Vagina (tissue), 2 donors: ENCODE measurements around the gene PLEKHA8. TPM values are rescaled to one million over a fixed set of nuclear protein-coding genes. Genes with fewer than 3 reads are reported as not detected.

ENCODE experiments used
- DNase-seq, 2 donors: peaks; one replicate each; pipeline ENCODE4 v3.0.0-alpha.2; 2017; ENCODE audit errors: extremely low spot score in 2 of 2
- H3K27ac ChIP-seq: fragments of 200-600 bp; sonication (generic); one replicate; pipeline ENCODE4 v1.5.1; 2019
- H3K27me3 ChIP-seq: fragments of 200-600 bp; sonication (generic); one replicate; pipeline ENCODE4 v1.5.1; 2019
- H3K36me3 ChIP-seq, 2 donors: fragments of 200-600 bp; sonication (generic); one replicate each; pipeline ENCODE4 v1.5.1; 2017 to 2019
- H3K4me1 ChIP-seq: fragments of 200-600 bp; sonication (generic); one replicate; pipeline ENCODE4 v1.5.1; 2019
- H3K4me3 ChIP-seq, 2 donors: fragments of 200-600 bp; sonication (generic); 1 replicate in 1 of 2; 2 replicates in 1 of 2; pipeline ENCODE4 v1.5.1; 2016 to 2019
- H3K9me3 ChIP-seq: fragments of 200-600 bp; sonication (generic); one replicate; pipeline ENCODE4 v1.5.1; 2019
- POLR2A ChIP-seq, 2 donors: fragments of 450-650 bp; IDR thresholded peaks; one replicate each; pipeline ENCODE4 v1.6.1; 2017; ENCODE audit warnings: antibody characterized with exemption in 2 of 2, mild to moderate bottlenecking in 2 of 2, moderate library complexity in 2 of 2
- POLR2AphosphoS5 ChIP-seq, 2 donors: sonication (generic); formaldehyde crosslinking; IDR thresholded peaks; one replicate each; pipeline ENCODE4 v1.9.0; 2017; ENCODE audit warnings: antibody characterized with exemption in 2 of 2, mild to moderate bottlenecking in 2 of 2, low read depth in 1 of 2; ENCODE audit not compliant: insufficient read depth in 1 of 2
- intact Hi-C: fragments of 100-400 bp; cut with DNase I; formaldehyde crosslinking; loops from one replicate; pipeline ENCODE4 v1.15.1; 2023
- total RNA-seq: library from RNA; depleted of rRNA; stranded (reverse); fragments of >200 nt; gene quantifications from one replicate; pipeline ENCODE4 v1.2.3, GENCODE V29; 2016
- TF ChIP-seq, protein P1 (sequence below), 3 experiments: fragments of 450-650 bp in 2 of 3; fragments of 200-600 bp in 1 of 3; sonication (generic) in 1 of 3; IDR thresholded peaks; one replicate each; pipeline ENCODE4 v1.5.1; 2017 to 2019; ENCODE audit warnings: antibody characterized with exemption in 3 of 3, mild to moderate bottlenecking in 2 of 3, moderate library complexity in 2 of 3

Gene PLEKHA8
- total RNA-seq, 1 donor from 2014 or later, result 12.3 TPM

DNA sequence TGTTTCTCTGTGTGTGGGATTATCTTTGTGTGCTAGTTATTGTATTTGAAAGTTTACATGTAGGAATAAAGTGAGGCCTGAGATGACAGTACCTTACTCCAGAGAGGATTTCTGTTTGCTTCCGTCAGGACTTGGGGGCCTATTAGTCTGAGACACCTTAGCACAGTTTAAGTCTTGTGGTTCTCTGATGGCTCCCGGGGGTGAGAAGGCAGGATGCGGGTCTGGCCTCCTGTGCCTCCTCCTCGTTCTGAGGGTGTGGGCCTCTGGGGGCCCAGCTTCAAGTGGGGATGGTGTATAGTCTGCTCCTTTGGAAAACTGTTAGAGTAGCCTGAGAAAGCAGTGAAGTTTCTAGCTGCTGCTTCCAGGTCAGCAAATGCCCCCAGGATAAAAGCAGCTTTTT, 119.0 kb downstream of the PLEKHA8 start:
- H3K27ac ChIP-seq, result no peak overlapping the region
- no peaks in the 10 kb centered on the region for H3K36me3 ChIP-seq
- TF ChIP-seq, protein P1, sequence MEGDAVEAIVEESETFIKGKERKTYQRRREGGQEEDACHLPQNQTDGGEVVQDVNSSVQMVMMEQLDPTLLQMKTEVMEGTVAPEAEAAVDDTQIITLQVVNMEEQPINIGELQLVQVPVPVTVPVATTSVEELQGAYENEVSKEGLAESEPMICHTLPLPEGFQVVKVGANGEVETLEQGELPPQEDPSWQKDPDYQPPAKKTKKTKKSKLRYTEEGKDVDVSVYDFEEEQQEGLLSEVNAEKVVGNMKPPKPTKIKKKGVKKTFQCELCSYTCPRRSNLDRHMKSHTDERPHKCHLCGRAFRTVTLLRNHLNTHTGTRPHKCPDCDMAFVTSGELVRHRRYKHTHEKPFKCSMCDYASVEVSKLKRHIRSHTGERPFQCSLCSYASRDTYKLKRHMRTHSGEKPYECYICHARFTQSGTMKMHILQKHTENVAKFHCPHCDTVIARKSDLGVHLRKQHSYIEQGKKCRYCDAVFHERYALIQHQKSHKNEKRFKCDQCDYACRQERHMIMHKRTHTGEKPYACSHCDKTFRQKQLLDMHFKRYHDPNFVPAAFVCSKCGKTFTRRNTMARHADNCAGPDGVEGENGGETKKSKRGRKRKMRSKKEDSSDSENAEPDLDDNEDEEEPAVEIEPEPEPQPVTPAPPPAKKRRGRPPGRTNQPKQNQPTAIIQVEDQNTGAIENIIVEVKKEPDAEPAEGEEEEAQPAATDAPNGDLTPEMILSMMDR (IDR thresholded peaks at IDR 0.05), result no peak
- TF ChIP-seq POLR2A (IDR thresholded peaks at IDR 0.05), result no peak
- no peak for TF ChIP-seq POLR2AphosphoS5 (IDR thresholded peaks at IDR 0.05; ENCODE audit: insufficient read depth in 1 of 2, low read depth in 1 of 2)
- H3K4me1 ChIP-seq, result peaks cover 40% of the 10 kb centered on the region
- no peak overlapping the region for H3K4me3 ChIP-seq
- intact Hi-C loops, result no loop called here
- no peaks in the 10 kb centered on the region for H3K9me3 ChIP-seq
- no peaks in the 10 kb centered on the region for H3K27me3 ChIP-seq
- DNase-seq, result peak in 1 of 2 donors; percentile 11

DNA sequence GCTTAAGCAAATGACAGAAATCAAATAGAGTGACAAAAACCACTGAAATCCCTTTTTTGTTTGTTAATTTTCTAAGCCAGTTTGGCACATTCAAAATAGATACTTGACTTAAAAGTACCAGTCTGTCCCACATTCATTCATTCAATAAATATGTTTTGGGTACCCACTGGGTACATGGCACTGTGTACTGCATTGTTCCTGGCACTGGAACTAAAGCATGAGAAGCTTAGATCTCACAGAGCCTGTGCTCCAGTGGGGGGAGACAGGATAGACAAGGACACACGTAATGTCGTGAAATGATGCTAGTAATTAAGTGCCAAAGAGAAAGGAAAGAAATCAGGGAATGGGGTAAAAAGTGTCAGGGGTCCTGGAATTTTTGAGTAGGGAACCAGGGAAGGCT, 119.6 kb downstream of the PLEKHA8 start:
- Histone ChIP-seq H3K4me1 (peaks cover 34% of the 10 kb centered on the region), H3K27ac (no peak overlapping the region), H3K9me3 (no peaks in the 10 kb centered on the region), H3K36me3 (no peaks in the 10 kb centered on the region), H3K27me3 (no peaks in the 10 kb centered on the region), H3K4me3 (no peak overlapping the region)
- no peak for DNase-seq
- no peak for TF ChIP-seq POLR2A (IDR thresholded peaks at IDR 0.05)
- TF ChIP-seq POLR2AphosphoS5 (IDR thresholded peaks at IDR 0.05; ENCODE audit: insufficient read depth in 1 of 2, low read depth in 1 of 2), result no peak
- TF ChIP-seq, protein P1 (IDR thresholded peaks at IDR 0.05), result no peak
- intact Hi-C loops, result no loop called here

DNA sequence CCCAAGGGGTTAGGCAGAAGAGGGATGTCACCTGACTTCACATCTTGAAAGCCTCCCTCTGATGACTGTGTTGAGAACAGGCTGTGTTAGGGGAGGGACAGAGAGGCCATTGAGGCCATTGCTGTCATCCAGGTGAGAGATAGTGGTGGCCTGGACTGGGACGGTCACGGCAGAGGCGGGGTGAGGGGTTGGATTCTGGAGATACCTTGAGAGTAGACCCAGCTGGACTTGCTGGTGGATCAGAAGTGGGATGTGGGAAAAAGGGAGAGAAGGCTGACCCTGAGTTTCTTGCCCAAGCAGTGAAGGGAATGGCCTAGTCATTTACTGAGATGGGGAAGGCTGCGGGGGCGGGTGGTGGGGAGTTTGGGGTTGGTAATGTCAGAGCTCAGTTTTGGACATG, 120.2 kb downstream of the PLEKHA8 start:
- Histone ChIP-seq H3K36me3 (no peaks in the 10 kb centered on the region), H3K27ac (no peak overlapping the region), H3K4me1 (peaks cover 28% of the 10 kb centered on the region), H3K27me3 (no peaks in the 10 kb centered on the region), H3K9me3 (no peaks in the 10 kb centered on the region), H3K4me3 (no peak overlapping the region)
- DNase-seq, result peak in 1 of 2 donors; percentile 74
- intact Hi-C loops, result no loop called here
- TF ChIP-seq, protein P1 (IDR thresholded peaks at IDR 0.05), result no peak
- TF ChIP-seq POLR2AphosphoS5 (IDR thresholded peaks at IDR 0.05; ENCODE audit: insufficient read depth in 1 of 2, low read depth in 1 of 2) (no peak), POLR2A (IDR thresholded peaks at IDR 0.05) (no peak)

DNA sequence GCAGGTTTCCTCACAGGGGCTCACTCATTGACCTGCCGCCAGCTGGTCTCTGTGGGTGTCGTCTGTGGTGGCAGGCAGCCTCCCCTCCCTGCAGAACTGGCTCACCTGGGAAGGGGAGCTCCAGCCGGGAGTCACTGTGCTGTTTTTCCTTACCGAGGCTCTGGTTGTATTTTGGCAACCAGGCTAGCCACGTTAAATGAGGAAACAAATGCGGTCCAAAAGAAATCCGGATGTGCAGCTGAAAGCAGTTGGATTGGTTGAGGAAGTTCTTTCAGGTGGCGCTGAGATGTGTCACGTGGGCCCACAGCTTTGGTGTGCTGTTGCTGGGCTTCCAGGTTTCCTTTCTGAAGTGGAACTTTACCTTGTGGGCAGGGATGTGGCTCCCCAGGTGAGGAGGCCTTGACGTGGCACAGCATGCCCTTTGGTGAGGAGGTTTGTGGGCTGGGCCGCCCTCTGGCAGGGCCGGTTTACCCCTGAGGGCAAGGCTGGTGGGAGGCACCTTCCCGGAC, 120.8 kb downstream of the PLEKHA8 start:
- peak in 1 of 2 donors; percentile 77 for DNase-seq
- H3K9me3 ChIP-seq, result no peaks in the 10 kb centered on the region
- H3K4me1 ChIP-seq, result peaks cover 22% of the 10 kb centered on the region
- H3K27ac ChIP-seq, result no peak overlapping the region
- no peaks in the 10 kb centered on the region for H3K27me3 ChIP-seq
- peaks cover 0 to 4% of the 10 kb centered on the region in 2 donors for H3K36me3 ChIP-seq
- intact Hi-C loops, result no loop called here
- no peak overlapping the region for H3K4me3 ChIP-seq
- peak in 1 of 2 donors; percentile 48 for TF ChIP-seq POLR2AphosphoS5 (IDR thresholded peaks at IDR 0.05; ENCODE audit: insufficient read depth in 1 of 2, low read depth in 1 of 2)
- TF ChIP-seq POLR2A (IDR thresholded peaks at IDR 0.05), result no peak
- TF ChIP-seq, protein P1 (IDR thresholded peaks at IDR 0.05), result no peak

DNA sequence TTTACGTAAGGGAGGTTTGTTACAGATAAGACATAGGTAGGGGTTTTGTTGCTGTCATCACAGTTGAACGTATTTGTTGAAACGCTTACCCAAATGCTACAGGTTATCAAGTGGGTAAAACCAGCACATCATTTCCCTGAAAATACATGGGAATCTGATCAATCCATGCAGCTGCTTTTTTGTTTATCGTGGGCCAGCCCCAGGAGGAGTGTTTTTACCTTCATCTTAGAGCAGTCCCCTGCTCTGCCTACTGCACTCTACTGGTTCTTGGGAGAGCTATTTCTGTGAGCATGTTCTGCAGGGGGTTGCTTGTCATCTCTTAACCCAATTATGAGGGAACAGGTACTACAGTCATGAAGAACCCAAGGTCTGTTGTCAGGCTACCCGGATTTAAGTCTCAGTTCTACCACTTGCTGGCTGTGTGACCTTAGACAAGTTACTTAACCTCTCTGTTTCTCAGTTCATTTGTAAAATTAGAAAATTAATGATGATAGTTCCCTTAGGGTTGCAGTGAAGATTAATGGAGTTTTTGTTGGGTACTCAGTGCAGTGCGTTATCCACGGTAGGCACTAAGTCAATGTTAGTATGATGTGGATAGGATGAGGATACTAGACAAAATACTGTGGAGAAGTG, 121.5 kb downstream of the PLEKHA8 start:
- Histone ChIP-seq H3K9me3 (no peaks in the 10 kb centered on the region), H3K27ac (no peak overlapping the region), H3K4me3 (no peak overlapping the region), H3K4me1 (peaks cover 18% of the 10 kb centered on the region), H3K27me3 (no peaks in the 10 kb centered on the region), H3K36me3 (peaks cover 0 to 10% of the 10 kb centered on the region in 2 donors)
- no peak for DNase-seq
- TF ChIP-seq POLR2AphosphoS5 (IDR thresholded peaks at IDR 0.05; ENCODE audit: insufficient read depth in 1 of 2, low read depth in 1 of 2), result no peak
- no peak for TF ChIP-seq POLR2A (IDR thresholded peaks at IDR 0.05)
- TF ChIP-seq, protein P1 (IDR thresholded peaks at IDR 0.05), result no peak
- intact Hi-C loops, result no loop called here
